HCT116 (cell line): ENCODE results near the gene IL17RB. TPM values are rescaled to one million over a fixed set of nuclear protein-coding genes. Genes with fewer than 3 reads are reported as not detected.

Source experiments
- ATAC-seq: fragments of 200-7000 bp; cut with Tn5 transposase; 2 replicates; pipeline ENCODE4 v1.9.1; 2020; ENCODE audit warnings: mild to moderate bottlenecking, moderate library complexity
- BruUV-seq: library from RNA; stranded (reverse); fragments of 400-500 nt; replicated peaks from 2 replicates; lab custom pipeline; 2021; lab: Mats Ljungman, UMichigan
- CTCF ChIA-PET: fragments of 300-600 bp; sonication (Branson Sonifier 250); formaldehyde crosslinking; loops from one replicate; lab custom pipeline; 2021; ENCODE audit warnings: antibody characterized with exemption; lab: Charles Lee
- POLR2A ChIA-PET: fragments of 300-600, 350-600 bp; sonication (Branson Sonifier 250); formaldehyde crosslinking; loops from one replicate; lab custom pipeline; 2021; ENCODE audit warnings: antibody characterized with exemption; lab: Charles Lee
- RAD21 ChIA-PET, 2 experiments: fragments of 300-600 bp; sonication (Branson Sonifier 250); formaldehyde crosslinking; loops; one replicate each; lab custom pipeline; 2023; ENCODE audit warnings: low total read pairs in 2 of 2; ENCODE audit not compliant: uncharacterized antibody in 2 of 2, unreplicated experiment in 2 of 2, low non-redundant PET in 1 of 2; lab: Charles Lee
- DNase-seq: peaks from one replicate; pipeline ENCODE4 v3.0.0-alpha.2; 2010; ENCODE audit warnings: low read depth, low spot score
- H2AFZ ChIP-seq: fragments of 200-600 bp; shearing (Covaris generic), sonication (generic); 2 replicates; pipeline ENCODE4 v1.6.1; 2017; ENCODE audit warnings: low read depth, mixed run types, mixed read lengths, antibody characterized with exemption, low read length; ENCODE audit not compliant: poor library complexity, severe bottlenecking
- H3K27ac ChIP-seq: 2 replicates; pipeline ENCODE4 v1.5.1; 2012; ENCODE audit warnings: low read depth, low read length
- H3K27me3 ChIP-seq: fragments of 200-600 bp; sonication (generic); 2 replicates; pipeline ENCODE4 v1.6.1; 2016; ENCODE audit warnings: mixed run types, low read length, mixed read lengths; ENCODE audit not compliant: insufficient read depth
- H3K36me3 ChIP-seq, 2 experiments: fragments of 200-500 bp in 1 of 2; fragments of 200-600 bp in 1 of 2; sonication (Bioruptor generic) in 1 of 2; sonication (generic) in 1 of 2; 2 replicates each; pipeline versions ENCODE4 v1.5.1 to v1.6.1; 2014 to 2016; ENCODE audit warnings: low read length in 2 of 2, inconsistent platforms in 1 of 2, mixed read lengths in 1 of 2, mixed run types in 1 of 2; ENCODE audit not compliant: insufficient read depth in 2 of 2, control insufficient read depth in 1 of 2
- H3K4me1 ChIP-seq, 2 experiments: fragments of 200-600 bp in 1 of 2; sonication (generic) in 1 of 2; 2 replicates each; pipeline versions ENCODE4 v1.5.1 to v1.6.1; 2012 to 2017; ENCODE audit warnings: low read length in 2 of 2, inconsistent platforms in 1 of 2, mild to moderate bottlenecking in 1 of 2, mixed read lengths in 1 of 2, mixed run types in 1 of 2, moderate library complexity in 1 of 2; ENCODE audit not compliant: insufficient read depth in 2 of 2, control insufficient read depth in 1 of 2
- H3K4me2 ChIP-seq: fragments of 200-600 bp; sonication (generic); 2 replicates; pipeline ENCODE4 v1.6.1; 2017; ENCODE audit warnings: mixed run types, low read length, mixed read lengths
- H3K4me3 ChIP-seq, 2 experiments: fragments of 200-600 bp in 1 of 2; sonication (generic) in 1 of 2; replicated peaks in 1 of 2; 2 replicates each; pipeline ENCODE4 v1.5.1; 2011 to 2016; ENCODE audit warnings: low read length in 2 of 2, control low read depth in 1 of 2, low read depth in 1 of 2, mild to moderate bottlenecking in 1 of 2, mixed read lengths in 1 of 2, mixed run types in 1 of 2
- H3K79me2 ChIP-seq: fragments of 200-600 bp; sonication (generic); 2 replicates; pipeline ENCODE4 v1.6.1; 2017; ENCODE audit warnings: mild to moderate bottlenecking, mixed run types, low read length, moderate library complexity, mixed read lengths; ENCODE audit not compliant: insufficient read depth
- H3K9ac ChIP-seq: fragments of 200-600 bp; sonication (generic); 2 replicates; pipeline ENCODE4 v1.6.1; 2016; ENCODE audit warnings: low read length, mixed read lengths
- H3K9me2 ChIP-seq: fragments of 200-600 bp; sonication (generic), shearing (Covaris generic); 2 replicates; pipeline ENCODE4 v1.6.1; 2017; ENCODE audit warnings: mixed run types, mild to moderate bottlenecking, moderate library complexity; ENCODE audit not compliant: insufficient read depth
- H3K9me3 ChIP-seq, 2 experiments: fragments of 200-500 bp in 1 of 2; fragments of 200-600 bp in 1 of 2; sonication (Bioruptor generic) in 1 of 2; sonication (generic) in 1 of 2; 2 replicates each; pipeline ENCODE4 v1.6.1; 2014 to 2017; ENCODE audit warnings: low read length in 2 of 2, mixed read lengths in 2 of 2, inconsistent platforms in 1 of 2, low read depth in 1 of 2, mild to moderate bottlenecking in 1 of 2, mixed run types in 1 of 2, moderate library complexity in 1 of 2; ENCODE audit not compliant: control insufficient read depth in 1 of 2, insufficient read depth in 1 of 2
- H4K20me1 ChIP-seq: fragments of 200-600 bp; sonication (generic), shearing (Covaris generic); 2 replicates; pipeline ENCODE4 v1.6.1; 2017; ENCODE audit warnings: mixed run types, mild to moderate bottlenecking, moderate library complexity; ENCODE audit not compliant: insufficient read depth
- ATF3 ChIP-seq: IDR thresholded peaks from 2 replicates; pipeline ENCODE4 v1.6.1; 2012
- CBX3 ChIP-seq: IDR thresholded peaks from 2 replicates; pipeline ENCODE4 v1.6.1; 2012; ENCODE audit warnings: low read depth
- CTCF ChIP-seq, 3 experiments: fragments of 200-600 bp in 1 of 3; sonication (generic) in 1 of 3; IDR thresholded peaks in 2 of 3; conservative IDR thresholded peaks in 1 of 3; 2 replicates each; pipeline ENCODE4 v1.5.1; 2012 to 2017; ENCODE audit warnings: low read depth in 2 of 3, low read length in 2 of 3, antibody characterized with exemption in 1 of 3, borderline replicate concordance in 1 of 3, control low read depth in 1 of 3, mild to moderate bottlenecking in 1 of 3, mixed read lengths in 1 of 3, mixed run types in 1 of 3, moderate library complexity in 1 of 3; ENCODE audit not compliant: insufficient read depth in 1 of 3
- EGR1 ChIP-seq: IDR thresholded peaks from 2 replicates; pipeline ENCODE4 v1.6.1; 2012; ENCODE audit warnings: low read depth
- EZH2 ChIP-seq: fragments of 200-600 bp; sonication (generic); IDR thresholded peaks from 2 replicates; pipeline ENCODE4 v1.6.1; 2017; ENCODE audit warnings: antibody characterized with exemption, mixed run types
- EZH2phosphoT487 ChIP-seq: fragments of 200-600 bp; IDR thresholded peaks from 2 replicates; pipeline ENCODE4 v1.6.1; 2018; ENCODE audit warnings: antibody characterized with exemption, borderline replicate concordance
- FOSL1 ChIP-seq: IDR thresholded peaks from 2 replicates; pipeline ENCODE4 v1.6.1; 2012; ENCODE audit warnings: low read depth
- JUND ChIP-seq: IDR thresholded peaks from 2 replicates; pipeline ENCODE4 v1.6.1; 2012
- MAX ChIP-seq: IDR thresholded peaks from 2 replicates; pipeline ENCODE4 v1.6.1; 2012
- POLR2A ChIP-seq: IDR thresholded peaks from 2 replicates; pipeline ENCODE4 v1.7.0; 2011; ENCODE audit warnings: borderline replicate concordance; ENCODE audit not compliant: insufficient read depth, insufficient read length; ENCODE audit errors: extremely low read depth
- RAD21 ChIP-seq: IDR thresholded peaks from 2 replicates; pipeline ENCODE4 v1.6.1; 2012; ENCODE audit warnings: low read depth, mild to moderate bottlenecking
- REST ChIP-seq: IDR thresholded peaks from 2 replicates; pipeline ENCODE4 v1.6.1; 2012; ENCODE audit warnings: low read depth
- SIN3A ChIP-seq: IDR thresholded peaks from 2 replicates; pipeline ENCODE4 v1.6.1; 2012; ENCODE audit warnings: low read depth
- SP1 ChIP-seq: IDR thresholded peaks from 2 replicates; pipeline ENCODE4 v1.6.1; 2012; ENCODE audit warnings: low read depth
- TCF7L2 ChIP-seq: IDR thresholded peaks from 2 replicates; pipeline ENCODE4 v1.7.0; 2011; ENCODE audit warnings: borderline replicate concordance, inconsistent platforms; ENCODE audit not compliant: insufficient read depth, insufficient read length; ENCODE audit errors: extremely low read depth
- ZFX ChIP-seq: fragments of 450-650 bp; IDR thresholded peaks from 2 replicates; pipeline ENCODE4 v1.6.1; 2017
- ZNF274 ChIP-seq: fragments of 200-500 bp; sonication (Bioruptor generic); IDR thresholded peaks from 2 replicates; pipeline ENCODE4 v1.6.1; 2014; ENCODE audit warnings: mild to moderate bottlenecking, low read depth, low read length, inconsistent platforms
- intact Hi-C: fragments of 100-400 bp; cut with micrococcal nuclease; formaldehyde crosslinking; loops from 2 replicates; pipeline ENCODE4 v1.10.0; 2022
- total RNA-seq: library from RNA; stranded (reverse); gene quantifications from one replicate; pipeline ENCODE4 v1.2.1, GENCODE V29; 2021; ENCODE audit not compliant: unreplicated experiment

IL17RB gene
- total RNA-seq, 1 experiment from 2014 or later: 8.3 TPM

- Histone ChIP-seq H3K36me3 (peaks cover 0 to 2% of the 10 kb centered on the region in 2 experiments; a peak in 1 of 4 replicates), H3K9me3 (no peaks in the 10 kb centered on the region), H3K9me2 (no peaks in the 10 kb centered on the region), H3K27me3 (no peaks in the 10 kb centered on the region), H3K4me3 (no peak overlapping the region), H3K4me1 (no peaks in the 10 kb centered on the region), H4K20me1 (no peaks in the 10 kb centered on the region), H3K79me2 (no peaks in the 10 kb centered on the region), H2AFZ (no peak overlapping the region), H3K27ac (no peak overlapping the region), H3K4me2 (no peak overlapping the region), H3K9ac (no peak overlapping the region)
- POLR2A ChIA-PET: no interaction called here
- ATAC-seq (no peak), DNase-seq (no peak)
- intact Hi-C loops: no loop called here
- TF ChIP-seq EGR1 (no peak), EZH2phosphoT487 (no peak), POLR2A (no peak), TCF7L2 (no peak), SP1 (no peak), MAX (no peak), ATF3 (no peak), CBX3 (no peak), ZNF274 (no peak), EZH2 (no peak), FOSL1 (no peak), CTCF (IDR thresholded peaks at IDR 0.05 in 2 of 3, conservative IDR thresholded peaks at IDR 0.05 in 1 of 3; ENCODE audit: borderline replicate concordance in 1 of 3, insufficient read depth in 1 of 3, low read depth in 2 of 3, low read length in 2 of 3) (no peak), SIN3A (no peak), REST (no peak), RAD21 (no peak), JUND (no peak), ZFX (no peak)
- no TSS peak for BruUV-seq
- CTCF ChIA-PET: no interaction called here
- RAD21 ChIA-PET: no interaction called here
Measured at GRCh38 chr3:53834429-53835095, 11.8 kb upstream of the IL17RB start.
